GM19099 (cell line): ENCODE data around the gene KRR1.

Experiments used
- POLR2A ChIP-seq: IDR thresholded peaks from 3 replicates; pipeline ENCODE4 v1.6.1; 2011; ENCODE audit warnings: low read depth; ENCODE audit not compliant: insufficient read length; ENCODE audit errors: extremely low read depth

KRR1 gene

GRCh38 chr12:75483431-75483830, 28.0 kb downstream of the KRR1 start:
- TF ChIP-seq POLR2A: no peak

- no peak for TF ChIP-seq POLR2A
Measured at GRCh38 chr12:75482646-75483045, 28.8 kb downstream of the KRR1 start.

GRCh38 chr12:75481774-75482173, 29.6 kb downstream of the KRR1 start:
- TF ChIP-seq POLR2A: no peak

- TF ChIP-seq POLR2A: no peak
Measured at GRCh38 chr12:75481013-75481705, 30.2 kb downstream of the KRR1 start.

GRCh38 chr12:75480469-75480949, 30.9 kb downstream of the KRR1 start, which contains the start of gene GLIPR1:
Gene GLIPR1, plus strand, starts transcription at chr12:75480755. Its CDS starts 126 bp downstream, at chr12:75480881.
- TF ChIP-seq POLR2A: peak; percentile 84

GRCh38 chr12:75479963-75480461, 31.4 kb downstream of the KRR1 start:
- TF ChIP-seq POLR2A: no peak

GRCh38 chr12:75478116-75478794, 33.2 kb downstream of the KRR1 start:
- no peak for TF ChIP-seq POLR2A

- TF ChIP-seq POLR2A: no peak
Measured at GRCh38 chr12:75477137-75477536, 34.3 kb downstream of the KRR1 start.

- no peak for TF ChIP-seq POLR2A
Measured at GRCh38 chr12:75476071-75476470, 35.3 kb downstream of the KRR1 start.

- TF ChIP-seq POLR2A: no peak
Measured at GRCh38 chr12:75474116-75474515, 37.3 kb downstream of the KRR1 start.

GRCh38 chr12:75471902-75472890, 39.2 kb downstream of the KRR1 start:
- TF ChIP-seq POLR2A: no peak

GRCh38 chr12:75460204-75460603, 51.2 kb downstream of the KRR1 start:
- no peak for TF ChIP-seq POLR2A

GRCh38 chr12:75459755-75460154, 51.7 kb downstream of the KRR1 start:
- no peak for TF ChIP-seq POLR2A

GRCh38 chr12:75457191-75457590, 54.2 kb downstream of the KRR1 start:
- no peak for TF ChIP-seq POLR2A

- TF ChIP-seq POLR2A: no peak
Measured at GRCh38 chr12:75455839-75456238, 55.6 kb downstream of the KRR1 start.
